Measurements from ENCODE around the gene NAPB. TPM values are rescaled to one million over a fixed set of nuclear protein-coding genes. Genes with fewer than 3 reads are reported as not detected.

Gene NAPB
- total RNA-seq, 2 donors from 2014 or later: 9.9 to 12.7 TPM

- WGBS, 2 donors: 78 to 80% methylated on average over 2 of the region's 2 CpGs
- peaks cover 13% of the 10 kb centered on the region for H3K4me1 ChIP-seq
- no peaks in the 10 kb centered on the region for H3K9me3 ChIP-seq
- no peak for TF ChIP-seq CTCF (IDR thresholded peaks at IDR 0.05)
- no peak for TF ChIP-seq POLR2A (IDR thresholded peaks at IDR 0.05)
- H3K27me3 ChIP-seq: no peaks in the 10 kb centered on the region
- no peak for ATAC-seq
- no peak for DNase-seq
- H3K36me3 ChIP-seq (replicated peaks in 1 of 2; ENCODE audit: insufficient read depth in 1 of 2, low read depth in 2 of 2): no peaks in the 10 kb centered on the region
- intact Hi-C loops (cut with DNase I): no loop called here
- no peak overlapping the region for H3K27ac ChIP-seq
- no peak overlapping the region for H3K4me3 ChIP-seq
These were observed 18.7 kb upstream of the NAPB start for GRCh38 chr20:23440004-23440403.

GRCh38 chr20:23438661-23439060 is 17.4 kb upstream of the NAPB start:
- WGBS, 2 donors: 74 to 88% methylated on average over 5 of the region's 5 CpGs
- no peak for ATAC-seq
- intact Hi-C loops (cut with DNase I): no loop called here

GRCh38 chr20:23437126-23437899 is 16.0 kb upstream of the NAPB start:
- no peak for DNase-seq
- H3K9me3 ChIP-seq: no peaks in the 10 kb centered on the region
- H3K36me3 ChIP-seq (replicated peaks in 1 of 2; ENCODE audit: insufficient read depth in 1 of 2, low read depth in 2 of 2): no peaks in the 10 kb centered on the region
- peak overlapping the region in 1 of 4 donors; percentile 64 for H3K27ac ChIP-seq
- H3K4me3 ChIP-seq: no peak overlapping the region
- no peak for ATAC-seq
- peaks cover 13% of the 10 kb centered on the region for H3K4me1 ChIP-seq
- 83 to 91% methylated on average over 9 of the region's 9 CpGs for WGBS, 2 donors
- intact Hi-C loops (cut with DNase I): no loop called here
- H3K27me3 ChIP-seq: no peaks in the 10 kb centered on the region
- no peak for TF ChIP-seq CTCF (IDR thresholded peaks at IDR 0.05)
- no peak for TF ChIP-seq POLR2A (IDR thresholded peaks at IDR 0.05)

More at GRCh38 chr20:23438661-23439060, 17.4 kb upstream of the NAPB start:
- Histone ChIP-seq H3K4me3 (no peak overlapping the region), H3K4me1 (peaks cover 13% of the 10 kb centered on the region), H3K27ac (no peak overlapping the region), H3K27me3 (no peaks in the 10 kb centered on the region), H3K9me3 (no peaks in the 10 kb centered on the region), H3K36me3 (replicated peaks in 1 of 2; ENCODE audit: insufficient read depth in 1 of 2, low read depth in 2 of 2) (no peaks in the 10 kb centered on the region)
- TF ChIP-seq POLR2A (IDR thresholded peaks at IDR 0.05) (no peak), CTCF (IDR thresholded peaks at IDR 0.05) (no peak)
- DNase-seq: no peak

GRCh38 chr20:23436681-23437080 is 15.4 kb upstream of the NAPB start:
- TF ChIP-seq POLR2A (IDR thresholded peaks at IDR 0.05) (no peak), CTCF (IDR thresholded peaks at IDR 0.05) (no peak)
- no peaks in the 10 kb centered on the region for H3K27me3 ChIP-seq
- 55 to 66% methylated on average over 3 of the region's 3 CpGs for WGBS, 2 donors
- H3K36me3 ChIP-seq (replicated peaks in 1 of 2; ENCODE audit: insufficient read depth in 1 of 2, low read depth in 2 of 2): no peaks in the 10 kb centered on the region
- peaks cover 13% of the 10 kb centered on the region for H3K4me1 ChIP-seq
- intact Hi-C loops (cut with DNase I): no loop called here
- DNase-seq (peak in 1 of 4 donors; percentile 16), ATAC-seq (peak; percentile 42)
- peak overlapping the region in 1 of 4 donors; percentile 64 for H3K27ac ChIP-seq
- H3K9me3 ChIP-seq: no peaks in the 10 kb centered on the region
- H3K4me3 ChIP-seq: no peak overlapping the region
